Endometrium (tissue), 2 donors: ENCODE data around the gene PLXND1.

Experiments
- FAIRE-seq: peaks from 2 replicates; lab custom pipeline; 2012; peaks lifted over from hg19 to GRCh38; lab: Jason Lieb, UNC
- donor health status: control.
- donor health status: control.

Gene PLXND1

DNA sequence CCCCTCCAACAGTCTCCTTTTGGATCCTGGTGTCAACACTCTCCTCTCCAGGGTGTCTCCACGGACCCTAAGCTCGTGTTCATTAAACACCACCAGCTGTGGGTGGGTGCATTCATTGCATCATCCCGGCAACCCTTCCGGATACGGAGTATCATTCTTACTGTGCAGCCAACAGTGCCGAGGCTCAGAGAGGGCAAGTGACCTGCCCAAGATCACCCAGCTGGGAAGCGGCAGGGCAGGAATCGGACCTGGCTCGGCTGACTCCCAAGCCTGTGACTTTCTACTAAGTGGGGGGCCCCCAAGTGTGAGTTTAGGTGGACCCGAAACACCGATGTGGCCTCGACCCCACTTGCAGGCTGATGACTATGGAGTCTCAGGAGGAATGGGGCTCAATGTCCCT lies 43.1 kb downstream of the PLXND1 start:
- no peak for FAIRE-seq

DNA sequence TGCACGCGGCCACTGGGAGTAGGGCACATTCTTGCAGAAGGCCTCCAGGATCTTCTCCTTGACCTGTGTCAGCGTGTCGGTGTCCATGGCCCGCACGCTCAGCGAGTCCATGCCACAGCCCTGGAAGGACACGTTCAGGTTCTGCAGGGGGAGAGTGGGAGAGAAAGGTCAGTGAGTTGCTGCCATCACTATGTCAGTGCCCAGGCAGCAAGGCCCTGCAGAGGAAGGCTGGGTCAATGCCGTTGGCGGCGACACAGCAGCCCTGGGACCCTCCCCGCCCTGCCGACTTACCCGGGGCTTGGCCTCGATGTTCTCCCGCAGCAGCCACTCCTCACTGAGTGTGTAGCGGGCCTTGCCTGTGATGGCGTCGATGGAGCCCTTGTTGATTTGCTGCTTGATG lies 43.7 kb downstream of the PLXND1 start:
- FAIRE-seq = no peak

DNA sequence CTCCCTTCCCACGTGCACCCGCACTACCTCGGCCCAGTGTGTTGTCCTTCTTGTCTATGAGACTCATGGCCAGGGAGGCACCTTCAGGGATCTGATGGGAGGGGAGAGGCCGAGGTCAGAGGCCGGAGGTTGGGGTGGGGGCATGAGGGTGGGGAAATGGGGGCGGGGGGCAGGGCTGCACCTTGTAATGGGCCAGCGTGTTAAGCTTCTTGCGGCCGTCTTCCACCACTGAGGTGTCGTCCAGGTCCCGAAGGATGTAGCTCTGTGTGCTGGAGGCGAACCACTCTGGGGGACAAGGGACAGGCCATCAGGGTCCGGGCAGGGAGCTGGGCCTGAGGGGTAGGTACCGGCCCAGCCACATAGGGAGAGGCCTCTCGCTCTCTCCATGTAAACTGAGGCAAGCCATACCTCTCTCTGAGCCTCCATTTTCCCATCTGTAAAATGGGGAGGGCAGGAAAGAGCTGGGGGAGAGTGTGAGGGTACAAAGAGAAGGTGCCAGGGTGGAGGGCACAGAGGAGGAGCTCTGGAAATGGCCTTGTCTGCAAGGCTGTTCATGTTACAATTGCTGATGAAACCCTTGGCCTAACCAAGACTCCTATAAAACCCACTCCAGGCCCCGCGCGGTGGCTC lies 44.7 kb downstream of the PLXND1 start:
- no peak for FAIRE-seq

DNA sequence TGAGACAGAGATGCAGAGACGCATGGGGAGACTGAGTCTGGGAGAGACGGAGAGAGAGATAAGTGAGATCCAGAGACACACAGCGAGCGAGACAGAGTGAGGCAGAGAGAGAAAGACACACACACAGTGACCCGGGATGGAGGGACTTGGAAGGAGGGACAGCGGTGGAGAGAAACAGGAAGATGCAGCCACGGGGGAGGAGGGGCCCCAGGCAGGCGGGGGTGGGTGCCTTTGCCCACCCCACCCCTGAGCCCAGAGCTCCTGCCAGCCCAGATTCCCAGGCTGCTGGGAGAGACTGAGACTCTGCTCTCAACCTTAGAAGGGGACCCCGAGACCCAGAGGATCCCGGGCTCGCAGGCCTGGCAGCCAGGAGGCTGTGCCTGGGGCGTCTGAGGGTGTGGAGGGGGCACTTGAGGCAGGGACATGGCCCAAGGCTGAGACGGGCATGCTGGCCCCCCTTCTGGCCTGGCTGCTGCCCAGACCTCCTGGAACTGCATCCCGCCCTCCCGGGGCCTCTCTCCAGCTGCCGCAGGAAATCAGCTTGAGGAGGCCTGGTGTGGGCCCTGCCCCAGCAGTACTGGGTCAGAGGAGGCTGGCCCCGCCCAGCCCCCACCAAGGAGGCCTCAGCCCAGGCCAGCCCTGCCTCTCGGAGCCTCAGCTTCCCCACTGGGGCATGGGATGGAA lies 45.4 kb downstream of the PLXND1 start:
- FAIRE-seq = no peak

DNA sequence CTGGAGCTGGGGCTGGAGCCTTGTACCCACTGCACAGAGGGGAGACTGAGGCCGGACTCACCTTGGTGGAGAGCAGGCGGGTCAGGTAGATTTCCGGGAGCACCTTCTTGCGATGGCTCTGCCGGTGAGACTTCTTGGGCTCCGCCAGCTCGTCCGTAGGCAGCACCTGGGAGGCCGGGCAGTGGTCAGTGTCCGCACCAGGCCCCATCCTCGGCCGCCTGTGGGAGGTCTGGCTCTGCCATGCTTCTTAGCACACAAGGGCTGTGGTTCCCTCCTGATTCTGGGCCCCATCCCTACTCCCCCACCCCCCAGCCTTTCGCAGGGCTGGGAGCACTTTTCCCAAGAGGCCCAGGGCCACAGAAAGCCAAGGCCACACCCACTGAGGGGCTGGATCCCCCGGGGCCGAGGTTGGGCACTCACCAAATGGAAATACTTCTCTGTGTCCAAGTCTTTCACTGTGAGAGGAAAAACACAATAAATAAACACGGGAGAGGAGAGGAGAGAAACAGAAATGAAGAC lies 46.1 kb downstream of the PLXND1 start:
- FAIRE-seq = no peak

DNA sequence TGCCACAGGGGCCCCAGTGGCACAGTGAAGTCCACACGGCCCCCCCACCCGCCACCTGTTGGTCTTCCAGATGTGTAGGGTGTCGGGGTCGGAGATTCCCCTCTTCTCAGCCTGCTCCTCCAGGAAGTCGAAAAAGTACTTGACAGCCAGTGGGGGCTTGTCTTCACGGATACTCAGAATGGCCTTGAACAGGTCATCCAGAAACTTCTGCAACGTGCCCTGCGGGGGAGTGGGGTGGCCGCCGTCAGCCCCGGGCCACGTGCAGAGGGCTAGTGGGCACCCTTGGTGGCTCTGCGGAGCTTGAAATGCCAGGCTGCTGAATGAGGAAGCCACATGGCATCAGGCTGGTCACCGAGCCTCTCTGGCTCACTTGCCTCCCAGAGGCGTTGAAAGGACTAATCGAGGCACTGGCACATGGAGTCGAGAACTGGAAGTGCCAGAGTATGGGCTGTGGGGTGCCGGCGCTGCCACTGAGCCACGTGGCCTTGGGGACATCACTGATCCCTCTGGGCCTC lies 46.9 kb downstream of the PLXND1 start:
- FAIRE-seq = no peak

DNA sequence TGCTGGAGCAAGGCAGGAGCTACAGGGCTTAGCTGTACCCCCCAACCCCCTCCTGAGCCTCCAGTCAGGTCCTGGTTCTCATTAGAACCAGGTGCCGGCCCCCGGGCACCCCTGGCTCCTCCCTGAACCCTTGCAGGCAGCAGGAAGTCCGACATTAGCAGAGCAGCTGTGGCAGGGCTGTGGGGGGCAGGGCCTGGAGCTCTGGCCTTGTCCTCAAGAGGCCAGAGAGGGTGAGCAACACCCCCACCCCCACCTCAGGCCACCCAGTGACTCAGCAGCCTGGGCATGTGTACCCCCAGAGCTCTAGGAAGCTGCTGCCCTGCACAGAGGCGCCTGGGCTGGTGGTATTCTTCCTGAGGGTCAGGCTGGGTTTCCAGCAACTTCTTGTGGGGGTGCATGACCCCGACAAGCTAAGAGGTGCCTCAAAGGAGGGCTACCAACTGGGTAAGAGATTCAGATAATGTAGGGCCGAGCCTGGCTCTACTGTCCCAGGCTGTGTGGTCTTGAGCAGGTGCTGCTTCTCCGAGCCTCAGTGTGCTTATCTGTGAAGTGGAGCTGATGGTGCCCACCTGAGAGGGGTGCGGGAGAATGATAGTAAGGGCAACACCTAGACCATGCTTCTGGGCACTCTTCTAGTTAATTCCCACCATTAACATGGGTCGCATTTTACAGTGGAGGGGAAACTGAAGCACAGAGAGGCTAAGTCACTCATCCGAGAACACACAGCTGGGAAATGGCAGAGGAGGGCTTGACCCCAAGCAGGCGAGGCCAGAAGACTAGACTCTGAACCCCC lies 47.5 kb downstream of the PLXND1 start:
- FAIRE-seq = no peak

DNA sequence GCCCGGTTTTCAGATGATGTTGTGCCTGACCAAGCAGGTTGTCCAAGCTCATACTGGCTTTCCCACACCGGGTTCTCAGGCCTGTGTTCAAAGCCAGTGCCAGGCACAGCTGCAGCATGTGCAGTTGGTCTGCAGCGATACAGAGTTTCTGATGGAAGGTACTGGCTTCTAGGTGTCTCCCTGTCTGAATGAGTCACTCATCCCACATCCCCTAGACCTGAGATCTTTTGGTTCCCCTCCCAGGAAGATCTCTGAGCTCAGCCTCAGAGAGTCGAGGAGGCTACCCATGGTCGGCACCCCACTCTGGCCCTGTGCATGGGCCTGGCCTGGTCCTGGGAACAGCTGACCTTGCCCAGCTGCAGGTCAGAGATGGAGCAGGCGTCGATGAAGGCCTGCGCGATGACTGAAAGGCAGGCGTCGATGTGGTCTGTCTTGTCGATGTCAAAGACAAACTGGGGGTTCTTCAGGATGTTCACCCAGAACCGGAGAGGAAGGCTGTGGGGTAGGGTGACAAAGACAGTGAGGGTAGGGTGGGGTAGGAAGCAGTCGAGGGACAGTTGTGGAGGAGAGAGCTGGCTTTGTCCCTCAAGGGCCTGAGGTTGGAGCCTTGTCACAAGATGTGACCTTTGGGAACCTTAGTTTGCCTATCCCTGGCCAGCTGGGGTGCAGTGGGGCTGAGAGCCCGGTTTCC lies 48.2 kb downstream of the PLXND1 start:
- no peak for FAIRE-seq

DNA sequence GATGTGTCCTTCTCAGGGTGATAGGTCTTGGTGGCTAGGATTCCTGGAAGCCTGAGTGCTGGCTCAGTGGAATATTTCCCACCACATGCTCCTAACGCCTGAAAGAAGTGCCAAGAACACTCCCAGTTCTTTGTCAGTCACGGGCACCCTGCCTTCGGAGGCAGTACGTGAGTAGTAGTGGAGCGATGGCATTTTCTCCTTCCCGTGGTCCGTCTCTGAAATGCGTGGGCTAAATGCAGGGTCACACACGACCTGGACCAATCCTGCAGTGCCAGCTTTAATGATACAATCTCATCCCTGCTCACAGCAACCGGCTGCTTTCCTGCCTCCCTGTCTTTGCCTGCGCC lies 49.0 kb downstream of the PLXND1 start:
- FAIRE-seq = no peak

DNA sequence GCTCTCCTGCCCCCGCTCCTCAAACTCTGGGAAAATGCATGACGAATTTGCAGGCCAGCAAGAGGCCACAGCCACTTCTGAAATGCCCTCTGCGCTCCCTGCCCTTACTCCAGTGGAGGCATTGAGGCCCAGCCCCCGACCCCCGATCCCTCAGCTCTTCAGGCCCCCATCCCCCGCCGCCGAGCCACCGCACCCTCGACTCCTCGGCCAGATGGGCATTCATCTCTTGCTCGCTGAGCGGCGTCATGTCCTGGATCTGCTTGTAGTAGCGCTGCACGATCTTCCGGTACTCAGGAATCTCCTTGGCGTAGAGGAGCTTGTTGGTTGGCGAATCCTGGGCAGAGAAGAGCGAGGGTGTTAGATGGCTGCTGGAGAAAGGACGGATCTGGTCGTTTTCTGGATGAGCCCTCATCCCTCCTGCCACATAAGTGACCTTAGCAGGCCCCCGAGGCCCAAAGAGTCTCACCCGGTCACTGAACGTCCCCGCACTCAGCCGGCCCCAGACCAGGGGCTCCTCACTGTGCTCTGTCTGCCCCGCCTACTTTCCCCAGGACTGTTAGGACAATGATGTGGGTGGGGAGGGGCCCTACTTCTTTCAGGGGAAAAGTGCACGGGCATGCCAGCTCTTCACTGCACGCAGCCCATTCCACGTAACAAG lies 49.5 kb downstream of the PLXND1 start:
- no peak for FAIRE-seq

DNA sequence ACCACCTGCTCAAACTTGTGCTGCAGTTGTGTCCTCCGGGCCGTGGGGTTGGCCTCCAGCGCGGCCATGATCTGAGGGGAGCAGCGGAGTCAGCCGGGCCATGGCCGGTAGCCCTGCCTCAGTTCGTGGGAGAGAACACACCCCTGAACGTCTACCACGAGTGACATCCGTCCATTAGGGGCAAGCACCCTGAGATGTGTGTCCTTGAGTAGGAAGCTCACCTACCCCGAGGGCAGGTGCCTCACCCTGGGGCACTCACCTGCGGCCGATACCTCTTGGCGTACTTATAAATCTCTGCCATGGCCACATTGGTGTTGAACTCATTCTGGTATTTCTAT lies 50.1 kb downstream of the PLXND1 start:
- FAIRE-seq = no peak

DNA sequence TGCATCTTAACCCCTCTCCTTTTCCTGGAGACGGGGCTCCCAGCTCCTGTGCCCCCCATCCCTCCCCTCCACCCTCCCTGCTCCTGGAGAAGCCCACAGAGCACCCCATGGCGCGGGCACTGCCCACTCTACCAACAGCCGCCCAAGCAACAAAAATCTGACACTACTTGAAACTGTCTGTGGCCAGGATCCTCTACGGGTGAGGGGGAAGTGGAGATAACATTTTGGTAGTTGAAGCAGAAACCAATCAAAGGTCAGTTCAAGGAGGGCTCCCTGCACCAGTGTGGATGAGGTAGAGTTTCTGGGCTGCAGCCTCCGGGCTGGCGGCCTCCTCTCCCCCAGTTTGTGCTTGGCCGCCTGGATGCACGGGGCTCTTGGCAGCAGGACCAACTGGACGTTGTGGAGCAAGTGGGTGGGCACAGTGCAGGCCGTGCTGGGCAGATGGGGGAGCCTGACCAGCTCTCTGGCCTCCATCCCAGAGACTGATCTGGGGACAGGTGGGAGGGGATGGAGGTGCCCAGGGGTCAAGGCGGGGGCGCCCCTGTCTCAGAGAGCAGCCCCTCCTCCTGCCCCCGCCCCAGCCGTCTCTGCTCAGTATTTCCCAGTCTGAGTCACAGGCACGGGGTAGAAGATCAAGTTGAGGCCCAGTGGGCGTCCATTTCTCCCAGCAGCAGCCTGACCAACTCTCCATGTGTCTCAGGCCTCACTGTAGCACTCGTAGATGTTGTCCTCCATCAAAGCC lies 50.7 kb downstream of the PLXND1 start:
- no peak for FAIRE-seq

DNA sequence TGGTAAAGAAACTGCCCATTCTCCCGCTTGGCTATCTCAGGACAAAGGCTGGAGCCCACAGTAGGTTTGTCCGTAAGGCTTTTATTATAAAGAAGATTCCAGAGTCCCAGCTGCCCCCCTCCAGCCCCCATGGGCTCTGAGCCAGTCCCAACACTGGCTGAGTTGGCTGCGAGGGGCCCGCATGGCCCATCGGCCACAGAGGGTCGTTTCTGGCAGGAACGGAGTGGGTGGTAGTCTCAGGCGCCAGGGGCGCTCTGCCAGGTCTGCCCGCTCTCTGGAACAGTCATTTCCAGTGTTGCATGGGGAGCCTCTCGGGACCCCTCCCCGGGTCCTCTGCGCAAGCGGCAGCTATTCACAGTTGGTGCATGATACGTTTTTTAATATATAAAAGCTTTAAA lies 51.3 kb downstream of the PLXND1 start:
- no peak for FAIRE-seq

DNA sequence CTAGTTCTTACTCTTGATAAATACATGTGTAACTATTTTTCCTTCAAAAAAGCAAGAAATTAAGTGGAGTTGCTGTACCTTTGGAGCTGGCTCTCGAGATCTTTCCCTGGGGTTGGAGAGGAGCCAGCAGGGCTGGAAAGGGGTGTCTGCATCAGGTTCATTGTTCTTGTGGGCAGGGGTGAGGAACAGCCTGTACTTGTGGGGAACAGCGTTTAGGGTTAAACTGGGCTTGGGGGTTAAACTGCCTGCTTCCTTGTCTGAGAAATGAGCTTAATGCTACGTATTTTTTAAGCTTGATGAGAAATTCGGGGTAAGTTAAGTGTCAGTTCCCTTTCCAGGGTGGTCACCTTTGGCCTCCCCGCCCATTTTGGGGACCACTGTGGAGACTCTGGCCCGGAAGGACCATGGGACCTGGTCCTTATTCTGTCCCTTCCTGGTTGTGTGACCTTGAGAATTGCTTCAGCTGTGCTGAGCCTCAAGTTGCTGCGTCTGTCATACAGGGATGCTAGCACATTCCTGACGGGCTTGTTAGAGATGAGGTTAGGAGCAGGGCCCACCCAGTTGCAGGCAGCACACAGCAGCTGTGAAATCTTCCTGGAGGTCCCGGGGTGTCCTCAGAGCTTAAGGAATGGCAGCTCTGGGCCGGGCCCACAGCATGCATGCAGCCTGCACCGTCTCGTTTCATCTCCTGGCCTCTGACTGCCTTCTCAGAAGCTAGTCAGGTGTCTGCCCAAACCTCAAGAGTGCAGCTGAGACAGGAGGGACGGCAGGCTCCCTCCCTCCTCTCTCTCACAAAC lies 51.9 kb downstream of the PLXND1 start:
- FAIRE-seq = no peak

DNA sequence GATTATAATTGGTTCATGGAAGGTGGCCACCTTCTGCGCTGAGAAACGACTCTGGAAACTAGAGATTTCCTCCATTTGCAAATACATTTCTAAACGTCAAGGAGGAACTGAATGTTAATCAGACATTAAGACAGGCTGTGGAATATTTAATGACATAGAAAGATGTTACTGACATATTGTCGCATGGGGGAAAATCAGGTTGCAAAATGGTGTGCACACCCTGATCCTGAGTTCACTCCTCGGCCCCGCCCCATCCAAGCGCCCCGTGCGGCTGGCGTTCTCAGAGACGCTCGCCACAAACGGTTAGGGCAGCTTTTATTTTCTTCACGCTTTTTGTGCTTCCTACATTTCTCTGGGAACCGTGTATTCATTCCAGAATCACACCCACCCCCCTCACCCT lies 52.8 kb downstream of the PLXND1 start:
- FAIRE-seq = no peak

DNA sequence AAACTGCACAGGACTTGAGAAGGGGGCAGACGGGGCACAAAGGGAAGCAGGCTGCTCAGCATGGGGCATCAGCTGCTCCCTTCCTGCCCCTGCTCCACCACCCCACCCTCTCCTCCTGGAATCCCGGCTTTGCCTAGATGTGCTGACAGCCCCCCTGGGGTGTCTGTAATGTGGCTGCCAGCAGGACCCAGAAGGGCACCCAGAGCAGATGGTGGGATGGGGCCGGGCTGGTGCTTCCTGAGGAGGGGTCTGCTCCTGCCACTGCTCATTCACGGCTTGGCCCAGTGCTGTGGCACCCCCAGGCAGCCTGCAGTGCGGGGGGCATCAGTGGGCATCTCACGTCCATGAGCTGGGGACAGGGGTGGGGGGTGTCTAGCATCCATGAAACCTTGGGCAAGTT lies 53.3 kb downstream of the PLXND1 start:
- FAIRE-seq = no peak

DNA sequence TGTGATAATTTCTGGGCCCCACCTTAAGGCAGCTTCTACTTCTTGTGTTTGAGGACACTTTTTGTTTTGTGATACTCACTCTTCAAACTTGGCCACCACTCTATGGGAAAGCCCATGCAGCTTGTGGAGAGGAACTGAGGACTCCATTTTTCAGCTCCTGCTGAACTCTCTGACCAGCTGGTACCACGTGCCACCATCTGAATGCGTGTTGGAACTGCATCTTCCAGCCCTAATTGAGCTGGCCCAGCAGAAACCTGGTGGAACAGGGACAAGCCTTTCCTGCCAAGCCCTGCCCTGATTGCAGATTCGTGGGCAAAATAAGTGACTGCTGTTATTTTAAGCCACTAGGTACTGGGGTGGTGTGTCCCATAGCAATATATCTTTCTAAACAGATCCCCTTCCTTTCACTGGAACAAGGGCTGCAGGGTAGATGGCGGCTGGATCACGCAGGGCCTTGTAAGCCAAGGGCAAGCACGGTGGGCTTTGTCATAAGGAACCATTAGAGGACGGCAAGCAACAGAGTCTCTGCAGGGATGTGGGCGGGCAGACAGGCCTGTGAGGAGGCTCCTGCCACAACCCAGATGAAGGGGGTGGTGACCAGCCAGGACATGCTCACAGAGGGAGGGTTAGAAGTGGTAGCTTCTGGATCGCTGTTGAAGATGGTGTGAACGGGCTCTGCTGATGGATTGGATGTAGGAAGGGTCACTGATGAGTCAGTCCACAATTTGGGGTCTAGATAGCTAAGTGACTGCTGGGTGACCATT lies 54.0 kb downstream of the PLXND1 start:
- no peak for FAIRE-seq

DNA sequence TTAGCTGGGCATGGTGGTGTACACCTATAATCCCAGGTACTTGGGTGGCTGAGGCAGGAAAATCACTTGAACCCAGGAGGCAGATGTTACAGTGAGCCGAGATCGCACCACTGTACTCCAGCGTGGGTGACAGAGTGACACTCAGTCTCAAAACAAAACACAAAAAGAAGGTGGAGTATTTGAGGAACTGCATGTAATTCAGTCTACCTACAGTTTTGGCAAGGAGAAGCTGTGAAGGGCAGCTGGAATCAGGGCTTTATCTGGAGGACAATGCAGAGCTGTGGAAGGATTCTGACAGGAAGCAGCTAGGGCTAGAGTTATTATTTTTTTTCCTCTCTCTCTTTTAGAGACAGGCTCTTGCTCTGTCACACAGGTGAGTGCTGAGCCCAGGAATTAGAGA lies 56.7 kb downstream of the PLXND1 start:
- no peak for FAIRE-seq

DNA sequence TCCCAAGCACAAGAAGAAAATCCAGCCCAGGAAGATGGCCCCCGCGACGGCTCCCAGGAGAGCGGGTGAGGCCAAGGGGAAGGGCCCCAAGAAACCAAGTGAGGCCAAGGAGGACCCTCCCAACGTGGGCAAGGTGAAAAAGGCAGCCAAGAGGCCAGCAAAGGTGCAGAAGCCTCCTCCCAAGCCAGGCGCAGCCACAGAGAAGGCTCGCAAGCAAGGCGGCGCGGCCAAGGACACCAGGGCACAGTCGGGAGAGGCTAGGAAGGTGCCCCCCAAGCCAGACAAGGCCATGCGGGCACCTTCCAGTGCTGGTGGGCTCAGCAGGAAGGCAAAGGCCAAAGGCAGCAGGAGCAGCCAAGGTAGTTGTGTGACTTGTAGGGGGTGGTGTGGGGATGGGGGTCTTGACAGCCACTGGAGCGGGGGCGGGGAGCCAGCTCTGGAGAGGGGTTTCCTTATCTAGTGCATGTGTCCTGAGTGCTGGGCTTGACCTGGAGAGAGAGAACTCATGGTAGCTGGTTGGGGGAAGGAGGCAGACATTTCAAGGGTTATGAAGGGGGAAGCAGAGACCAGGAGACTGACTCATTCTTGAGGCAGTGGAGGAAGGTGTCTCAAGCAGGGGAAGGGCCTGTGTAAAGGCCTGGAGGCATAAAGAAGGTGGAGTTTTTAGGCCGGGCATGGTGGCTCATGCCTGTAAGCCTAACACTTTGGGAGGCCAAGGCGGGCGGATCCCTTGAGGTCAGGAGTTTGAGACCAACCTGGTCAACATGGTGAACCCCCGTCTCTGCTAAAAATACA lies 57.3 kb downstream of the PLXND1 start:
- FAIRE-seq = no peak
